GM19438 (cell line): ENCODE measurements around the gene SERGEF.

Source experiments
- ATAC-seq: cut with Tn5 transposase; IDR thresholded peaks from one replicate; pipeline ENCODE4 v1.9.1; 2021; ENCODE audit warnings: low read depth; ENCODE audit not compliant: unreplicated experiment

The SERGEF gene

DNA sequence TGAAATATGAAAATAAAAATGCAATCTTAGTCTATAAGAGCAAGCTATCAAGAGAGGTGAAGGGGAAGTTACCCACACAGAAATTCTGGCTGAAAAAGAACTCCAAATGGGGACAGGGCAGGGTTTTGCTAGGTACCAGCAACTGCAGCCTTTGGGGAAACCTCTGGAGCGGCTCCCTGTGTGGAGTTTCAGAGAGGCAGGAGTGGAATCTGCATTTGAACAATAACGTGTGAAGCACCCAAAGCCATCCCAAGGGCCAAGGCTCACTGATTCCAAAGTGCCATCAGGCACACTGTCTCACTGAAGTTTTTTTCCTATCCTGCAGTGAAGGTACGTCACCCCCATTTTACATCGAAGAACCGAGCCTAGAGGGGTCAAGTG lies 190.5 kb downstream of the SERGEF start:
- no peak for ATAC-seq

DNA sequence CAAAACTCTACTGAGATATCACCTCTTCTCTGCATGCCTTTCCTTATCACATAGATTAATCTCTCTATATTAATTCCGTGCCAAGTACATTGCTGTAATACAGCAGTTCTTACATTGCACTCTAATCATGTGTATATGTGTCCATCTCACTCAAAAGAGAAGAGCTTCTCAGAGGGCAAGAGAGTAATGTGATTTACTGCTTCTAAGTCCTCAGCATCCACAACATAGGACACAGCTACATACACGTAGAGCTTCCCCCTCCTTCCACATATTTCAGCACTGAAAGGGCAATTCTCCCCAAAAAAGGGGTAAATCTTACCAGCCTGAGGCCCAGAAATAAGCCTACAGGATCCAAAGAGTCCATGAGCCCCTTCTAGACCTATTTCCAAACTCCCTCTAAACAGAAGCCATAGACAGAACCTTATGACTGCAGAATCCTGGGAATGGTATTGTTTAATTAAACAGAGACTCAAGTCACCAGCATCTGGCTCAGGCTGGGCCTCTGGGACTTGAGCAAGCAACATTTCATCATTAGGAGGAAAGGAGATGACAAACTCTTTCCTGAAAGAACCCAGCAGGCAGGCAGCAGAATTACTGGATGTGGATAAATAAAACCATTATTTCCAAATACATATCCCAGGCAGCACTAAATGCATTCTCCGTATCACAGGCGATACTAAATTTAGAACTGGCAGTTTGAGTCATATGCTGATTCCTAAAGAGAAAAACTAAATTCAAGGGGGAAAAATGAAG lies 191.0 kb downstream of the SERGEF start:
- ATAC-seq, result no peak

DNA sequence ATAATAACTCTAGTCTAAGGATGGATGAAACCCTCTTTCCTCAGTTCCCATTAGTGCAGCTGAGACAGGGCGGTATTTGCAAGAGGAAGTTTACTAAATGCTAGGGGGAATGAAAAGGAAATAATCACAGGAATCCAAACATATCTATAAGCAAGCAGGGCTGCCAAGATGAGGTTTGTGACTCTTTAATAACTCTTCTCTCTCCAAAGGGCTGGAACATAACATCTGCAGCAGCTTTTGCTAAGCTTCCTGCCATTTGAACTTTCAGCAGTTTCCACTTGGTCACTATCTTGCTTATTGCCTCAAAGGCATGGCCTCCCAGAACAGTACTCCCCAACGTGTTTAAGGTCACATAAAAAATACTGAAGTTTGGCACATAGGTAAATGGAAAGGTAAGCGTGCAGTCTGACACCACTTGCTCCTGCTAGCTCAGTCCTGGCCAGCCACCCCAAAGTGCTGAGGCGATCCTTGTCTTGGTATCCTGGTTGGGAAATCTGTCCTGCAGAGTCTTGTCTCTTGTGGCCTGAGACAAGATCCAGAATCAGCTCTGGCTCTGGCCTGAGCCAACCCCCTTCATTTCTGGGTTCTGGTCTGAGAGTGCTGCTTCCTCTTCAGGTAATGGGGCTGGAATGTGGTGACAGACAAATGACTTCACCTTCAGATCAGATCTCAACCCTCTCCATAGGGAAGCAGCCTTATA lies 196.5 kb downstream of the SERGEF start:
- no peak for ATAC-seq

DNA sequence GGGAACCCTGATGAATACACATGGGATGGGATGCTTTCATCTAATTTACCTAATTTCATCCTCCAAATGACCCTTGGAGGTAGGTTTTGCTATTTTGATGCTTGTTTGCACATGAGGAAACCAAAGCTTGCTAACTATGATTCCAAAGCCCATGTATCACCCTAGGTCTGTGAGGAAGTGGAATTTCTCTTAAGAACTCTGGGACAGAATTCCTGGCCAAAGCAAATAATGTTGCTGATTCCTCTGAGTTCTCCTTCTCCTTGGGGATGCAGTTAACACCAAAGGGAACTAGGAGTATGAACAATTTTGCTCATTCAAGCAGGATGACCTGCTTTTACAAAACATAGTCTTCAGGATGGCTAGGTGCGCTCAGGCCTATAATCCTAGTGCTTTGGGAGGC lies 198.3 kb downstream of the SERGEF start:
- ATAC-seq, result no peak

DNA sequence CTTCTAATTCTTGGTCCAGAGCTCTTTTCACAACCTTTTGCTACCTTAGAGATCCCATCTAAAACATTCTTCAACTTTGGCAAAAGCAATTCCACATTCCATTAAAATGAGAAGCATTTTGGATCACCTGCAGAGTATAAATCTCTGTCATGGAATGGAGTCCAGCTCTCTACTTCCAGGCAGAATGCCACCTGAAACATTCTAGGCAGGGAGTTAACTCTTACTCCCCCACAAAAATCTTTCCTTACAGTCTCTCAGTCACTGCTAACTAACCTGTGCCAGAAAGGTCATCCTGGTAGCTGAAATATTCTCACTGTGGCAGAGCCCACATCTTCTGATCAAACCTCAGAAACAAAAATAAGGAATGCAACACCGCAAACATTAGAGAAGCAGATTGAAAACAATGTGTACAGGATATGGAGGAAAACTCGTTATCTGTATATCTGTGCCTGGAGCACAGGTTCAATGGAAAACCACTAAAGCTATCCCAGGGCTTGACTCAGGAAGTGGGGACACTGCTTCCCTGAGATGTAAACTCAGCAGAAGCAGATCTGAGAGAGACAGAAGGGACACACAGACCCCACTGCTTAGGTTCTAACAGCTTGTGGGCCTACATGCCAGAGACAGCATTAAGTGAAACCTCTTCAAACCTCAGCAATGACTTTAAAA lies 199.3 kb downstream of the SERGEF start:
- ATAC-seq, result no peak

DNA sequence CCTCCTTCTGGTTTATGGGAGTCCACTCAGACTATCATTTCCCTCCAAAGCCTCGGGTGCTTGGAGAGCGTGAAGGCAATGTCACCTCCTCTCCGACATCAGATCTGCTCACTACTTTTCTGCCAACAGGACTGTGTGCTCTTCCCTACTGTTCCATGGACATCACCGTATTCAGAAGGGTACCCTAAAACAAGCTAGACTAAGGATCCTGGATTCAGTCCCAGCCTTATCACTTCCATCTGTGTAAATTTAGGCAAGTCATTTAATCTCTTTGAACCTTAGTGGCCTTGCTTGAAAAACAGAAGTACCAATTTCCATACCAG lies 200.0 kb downstream of the SERGEF start:
- no peak for ATAC-seq

DNA sequence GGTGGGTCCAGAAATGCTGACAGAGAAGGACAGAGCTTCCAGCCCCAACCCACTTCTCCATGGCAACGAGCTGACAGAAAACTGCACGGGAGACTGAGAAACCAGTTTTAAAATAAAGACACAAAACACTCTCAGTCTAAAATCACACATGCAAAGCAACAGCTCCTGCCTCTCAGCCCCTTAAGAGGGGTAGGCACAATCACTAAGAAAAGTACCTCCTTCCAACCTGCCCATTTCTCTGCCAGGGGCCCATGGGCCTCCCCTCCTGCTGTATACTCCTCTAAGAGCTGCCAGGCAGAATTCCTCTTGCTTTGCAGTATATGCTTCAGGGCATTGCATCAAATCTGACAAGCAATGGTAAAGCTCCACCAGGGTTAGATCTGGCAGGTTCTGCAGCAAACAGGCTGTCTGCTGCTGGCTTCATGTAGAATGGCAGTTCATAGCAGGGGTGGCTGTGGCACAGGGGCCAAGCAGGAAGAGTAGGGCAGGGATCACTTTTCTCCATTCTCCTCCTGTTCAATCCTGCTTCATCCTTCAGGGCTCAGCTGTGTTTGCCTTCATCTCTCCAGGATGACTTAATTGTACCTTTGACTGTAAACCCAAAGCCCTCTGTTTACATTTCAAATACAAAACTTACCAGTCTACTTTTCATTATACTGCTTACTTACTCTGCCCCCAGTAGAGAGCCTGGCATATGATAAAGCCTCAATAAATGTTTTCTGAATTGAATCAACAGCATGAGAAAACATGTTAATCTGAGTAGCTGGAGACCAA lies 200.6 kb downstream of the SERGEF start:
- ATAC-seq, result no peak

DNA sequence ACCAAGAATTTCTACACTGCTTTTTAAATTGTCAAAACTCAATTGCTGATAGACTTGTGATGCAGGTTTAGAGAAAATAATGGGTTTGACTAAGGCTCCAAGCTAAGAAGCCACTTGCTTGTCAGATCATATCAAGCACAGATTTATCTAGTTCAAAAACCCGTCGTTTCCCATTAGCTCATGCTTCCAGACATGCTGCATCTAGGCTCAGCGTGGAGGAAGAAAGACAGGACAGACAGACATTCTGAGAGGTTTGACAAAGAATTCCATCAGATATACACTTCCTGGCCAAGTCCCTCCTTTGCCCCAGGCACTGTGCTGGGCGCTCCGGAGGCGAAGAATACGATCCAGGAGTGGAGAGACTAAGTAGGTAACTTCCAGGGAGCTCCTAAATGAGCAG lies 201.5 kb downstream of the SERGEF start:
- no peak for ATAC-seq

DNA sequence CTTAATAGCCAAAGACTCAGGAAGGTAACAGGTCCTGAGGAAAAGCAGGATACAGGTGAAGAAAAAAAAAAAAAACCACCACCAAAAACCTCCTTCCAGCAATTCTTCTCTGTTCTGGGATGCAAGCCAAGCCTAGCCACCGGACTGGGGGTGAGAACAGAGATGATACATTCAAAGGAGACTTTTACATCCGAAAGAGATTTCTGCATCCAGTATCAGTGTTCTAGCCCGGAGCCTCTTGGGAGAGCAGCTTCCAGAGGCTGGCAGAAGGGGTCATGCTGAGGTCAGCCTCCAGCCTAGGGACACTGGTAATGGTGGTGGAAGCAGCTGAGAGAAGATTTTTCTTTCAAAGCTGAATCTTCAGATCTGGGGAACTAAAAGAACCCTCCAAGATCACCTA lies 202.1 kb downstream of the SERGEF start:
- no peak for ATAC-seq

DNA sequence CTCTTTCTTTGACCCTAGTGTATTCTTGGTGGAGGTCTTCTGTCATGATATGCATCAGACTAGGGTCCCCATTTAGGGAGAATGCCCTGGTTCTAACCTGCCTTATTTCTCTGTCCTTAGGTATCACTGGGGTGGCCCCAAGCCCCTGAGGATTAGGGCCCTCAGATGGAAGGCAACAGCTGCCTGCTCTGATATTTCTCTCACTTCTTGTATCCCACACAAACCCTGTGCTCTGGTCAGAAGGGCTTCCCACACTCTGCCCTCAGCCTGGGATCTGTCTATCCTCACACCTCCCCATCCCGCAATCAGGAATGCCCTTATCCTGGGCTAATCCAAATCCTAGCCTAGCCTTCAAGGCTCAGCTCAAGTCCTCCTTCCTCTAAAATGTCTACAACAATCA lies 202.8 kb downstream of the SERGEF start:
- no peak for ATAC-seq

DNA sequence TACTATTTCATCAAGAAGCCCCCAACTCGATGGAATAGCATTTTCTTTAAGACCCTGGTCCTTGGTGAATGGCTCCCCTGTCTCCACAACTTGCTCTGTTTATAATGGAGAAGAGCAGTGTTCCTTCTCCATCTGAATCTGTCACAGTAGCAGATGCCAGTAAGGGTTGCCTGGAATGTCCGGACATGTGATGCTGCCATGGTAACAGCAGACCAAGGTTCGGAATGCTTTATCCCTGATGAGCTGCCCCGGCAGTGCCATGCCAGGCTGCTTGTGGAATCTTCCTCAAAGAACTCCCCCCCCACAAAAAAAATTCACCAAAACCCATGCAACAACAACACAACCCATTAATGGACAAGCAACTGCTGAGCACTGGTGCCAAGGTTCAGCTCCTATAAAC lies 205.8 kb downstream of the SERGEF start:
- no peak for ATAC-seq

DNA sequence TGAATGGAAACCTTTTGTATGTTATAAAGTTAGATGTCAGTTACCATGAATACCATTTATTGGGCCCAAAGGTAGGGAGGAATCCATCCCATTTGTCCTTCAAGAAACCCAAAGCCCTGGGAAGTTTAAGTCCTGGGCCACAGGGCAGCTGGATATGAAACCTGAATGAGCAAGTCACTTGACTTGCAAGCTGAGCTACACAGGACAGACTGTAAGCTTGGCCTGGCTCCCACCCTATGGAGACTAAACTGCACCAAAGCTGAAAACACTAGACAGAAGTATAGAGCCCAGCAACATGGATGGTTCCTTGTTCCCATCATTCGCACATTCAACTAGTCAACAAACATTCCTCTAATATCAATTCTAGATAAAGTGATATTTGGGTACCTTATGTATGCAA lies 207.0 kb downstream of the SERGEF start:
- ATAC-seq, result no peak

DNA sequence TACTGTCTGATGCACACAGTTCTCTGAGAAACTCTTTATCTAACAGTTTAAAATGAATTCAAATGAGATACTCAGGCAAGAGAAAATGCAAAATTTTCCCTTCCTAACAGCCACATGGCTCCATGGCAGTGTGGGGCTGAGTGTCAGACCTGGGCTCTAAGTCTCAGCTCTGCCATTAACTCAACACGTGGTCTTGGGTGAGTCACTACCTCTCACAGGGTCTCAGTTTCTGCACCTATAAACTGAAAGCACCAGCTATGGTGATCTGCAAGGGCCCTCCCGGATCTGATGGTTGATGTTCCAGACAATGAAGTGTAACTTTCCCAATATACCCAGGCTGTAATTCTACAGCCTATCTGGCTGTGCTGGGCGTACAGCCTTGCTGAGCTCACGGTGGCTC lies 207.8 kb downstream of the SERGEF start:
- no peak for ATAC-seq

DNA sequence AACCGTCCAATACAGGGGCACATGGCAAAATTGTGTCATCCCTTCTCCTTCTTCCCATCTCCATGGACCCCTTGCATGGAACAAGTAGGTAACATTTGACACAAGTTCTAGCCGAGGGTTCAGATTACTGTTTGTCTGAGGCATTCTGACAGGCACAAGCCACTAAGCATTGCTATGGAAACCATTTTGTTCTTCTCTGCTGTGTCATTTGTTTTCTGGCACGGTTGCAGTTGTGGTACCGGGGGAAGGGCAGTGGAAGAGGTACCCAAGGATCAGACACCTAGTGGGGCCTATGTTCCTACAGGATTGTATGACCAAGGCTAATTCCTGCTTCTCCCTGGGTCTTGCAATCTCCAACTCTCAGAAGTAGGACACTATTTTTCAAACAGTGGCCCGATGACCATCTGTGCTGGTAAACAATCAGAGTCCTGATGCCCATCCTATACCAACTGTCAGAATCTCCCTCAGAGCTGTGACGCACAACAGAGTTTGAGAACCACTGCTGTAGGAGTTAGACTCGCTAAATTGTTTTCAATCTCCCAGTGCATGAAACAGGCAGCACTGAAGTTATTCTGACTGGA lies 209.0 kb downstream of the SERGEF start:
- ATAC-seq, result no peak

DNA sequence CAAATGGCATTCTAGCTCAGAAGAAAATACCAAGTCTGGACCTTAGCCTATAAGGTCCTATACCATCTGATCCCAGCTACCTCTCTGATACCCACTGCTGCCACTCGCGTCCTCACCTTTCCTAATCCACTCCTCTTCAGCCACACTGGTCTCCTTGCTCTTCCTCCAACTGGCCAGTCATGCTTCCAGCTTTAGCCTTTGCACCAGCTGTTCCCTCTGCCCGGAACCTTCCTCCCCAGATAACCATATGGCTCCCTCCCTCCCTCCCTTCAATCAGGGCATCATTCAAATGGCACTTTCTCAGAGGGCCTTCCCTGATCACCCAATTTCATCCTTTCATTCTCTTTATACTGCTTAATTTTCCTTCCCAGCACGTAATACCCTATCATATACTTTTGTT lies 210.4 kb downstream of the SERGEF start:
- no peak for ATAC-seq

DNA sequence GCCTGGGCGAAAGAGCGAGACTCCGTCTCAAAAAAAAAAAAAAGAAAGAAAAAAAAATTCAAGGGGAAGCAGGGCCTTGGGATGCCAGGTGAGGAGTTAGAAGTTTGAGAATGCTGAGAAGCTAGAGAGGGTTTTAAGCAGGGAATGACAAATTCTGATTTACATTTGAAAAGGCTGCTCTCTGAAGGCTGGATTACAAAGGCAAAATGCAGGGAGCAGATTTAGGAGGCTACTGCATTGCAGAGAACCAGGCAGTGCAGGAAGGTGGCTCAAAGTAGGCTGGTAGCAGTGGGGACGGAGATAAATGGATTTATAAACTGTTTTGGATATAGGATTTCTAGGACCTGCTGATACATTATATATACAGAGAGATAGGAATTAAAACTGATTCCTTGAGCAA lies 211.7 kb downstream of the SERGEF start:
- no peak for ATAC-seq

DNA sequence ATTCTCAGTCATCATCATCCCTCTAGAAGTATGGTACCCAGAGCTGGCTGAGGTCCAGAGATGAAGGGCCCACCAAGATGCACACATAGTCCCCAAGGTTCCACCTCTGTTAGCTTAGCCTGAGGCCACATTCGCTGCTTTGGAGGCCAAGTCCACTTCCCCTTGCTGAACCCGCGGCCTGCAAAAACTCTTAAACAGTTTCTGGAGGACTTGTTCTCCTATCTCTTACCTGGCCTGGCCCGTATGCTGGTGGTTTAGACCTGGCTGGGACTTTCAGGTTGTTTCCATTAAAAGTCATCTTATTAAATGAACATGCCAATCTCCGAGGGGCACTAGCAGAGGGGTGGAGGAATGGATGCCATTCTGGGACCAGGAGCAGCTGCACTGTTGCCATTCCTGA lies 213.7 kb downstream of the SERGEF start:
- no peak for ATAC-seq

DNA sequence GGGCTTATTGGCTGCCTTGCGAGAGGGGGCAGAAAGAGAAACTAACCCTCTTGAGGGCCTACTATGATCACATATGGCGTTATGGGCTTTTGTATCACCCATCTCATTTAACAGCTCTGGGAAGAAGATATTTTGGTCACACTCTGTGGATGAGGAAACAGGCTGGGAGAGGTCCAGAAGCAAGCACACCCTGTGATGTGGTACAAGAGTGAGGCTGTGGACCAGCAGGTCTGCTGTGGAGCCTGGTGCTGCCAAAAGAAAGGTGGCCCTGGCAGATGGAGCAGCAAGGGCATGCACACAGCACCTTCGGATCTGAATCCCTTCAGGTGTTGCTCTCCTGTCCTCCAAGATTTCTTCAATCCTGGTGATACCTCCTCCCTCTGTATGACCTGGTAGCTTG lies 214.1 kb downstream of the SERGEF start:
- no peak for ATAC-seq

DNA sequence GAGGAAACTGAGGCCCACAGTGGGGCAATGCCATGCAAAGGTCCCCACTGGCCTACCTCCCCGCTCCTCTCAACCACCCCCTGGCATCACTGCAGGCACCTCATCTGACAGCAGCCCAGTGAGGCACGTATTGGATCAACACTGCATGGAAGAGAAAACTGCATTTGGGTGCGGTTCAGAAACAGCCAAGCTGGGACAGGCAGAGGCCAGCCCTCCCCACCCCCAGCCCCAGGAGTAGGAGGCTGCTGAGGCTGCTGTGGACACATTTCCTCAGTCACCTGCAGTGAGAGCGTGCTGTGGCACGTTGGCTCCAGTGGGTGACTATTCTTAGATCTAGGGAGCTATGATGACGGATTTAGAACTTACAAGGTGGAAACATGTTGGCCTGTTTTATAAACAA lies 214.6 kb downstream of the SERGEF start:
- no peak for ATAC-seq

DNA sequence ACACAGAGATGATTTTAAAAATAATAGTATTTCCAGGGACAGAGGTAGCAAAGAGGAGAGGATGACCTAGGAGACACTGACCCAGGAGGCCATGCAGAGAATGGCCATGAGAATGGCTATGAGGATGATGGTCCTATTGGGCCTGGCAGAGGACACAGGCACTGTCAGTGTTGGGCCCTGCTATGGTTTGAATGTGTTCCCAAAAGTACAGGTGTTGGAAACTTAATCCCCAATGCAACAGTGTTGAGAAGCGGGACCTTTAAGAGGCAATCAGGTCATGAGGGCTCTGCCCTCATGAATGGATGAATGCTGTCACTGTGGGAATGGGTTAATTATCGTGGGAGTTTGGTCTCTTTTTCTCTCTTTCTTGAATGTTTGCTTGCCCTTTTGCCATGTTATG lies 216.7 kb downstream of the SERGEF start:
- no peak for ATAC-seq

DNA sequence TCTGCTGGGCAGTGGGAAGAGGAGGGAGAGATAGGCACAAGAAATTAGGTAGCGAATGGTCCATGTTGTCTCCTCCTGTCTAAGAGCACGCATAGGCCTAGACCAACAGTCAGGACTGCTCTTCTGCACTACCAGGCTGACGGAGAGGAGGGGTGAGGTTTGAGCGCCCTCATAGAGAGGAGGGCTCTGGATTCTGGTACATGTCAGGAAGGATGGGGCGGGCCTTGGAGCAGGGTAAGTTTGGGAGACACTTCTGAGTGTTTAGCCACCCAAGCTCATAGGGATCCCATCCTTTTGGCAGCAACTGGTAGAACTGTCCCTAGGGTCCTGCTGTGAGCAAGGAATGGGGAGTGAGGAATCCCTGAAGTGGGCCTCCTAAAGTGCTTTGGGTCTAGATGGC lies 217.9 kb downstream of the SERGEF start:
- ATAC-seq, result no peak
